Measurements from ENCODE around the gene WDCP.

WDCP gene

DNA sequence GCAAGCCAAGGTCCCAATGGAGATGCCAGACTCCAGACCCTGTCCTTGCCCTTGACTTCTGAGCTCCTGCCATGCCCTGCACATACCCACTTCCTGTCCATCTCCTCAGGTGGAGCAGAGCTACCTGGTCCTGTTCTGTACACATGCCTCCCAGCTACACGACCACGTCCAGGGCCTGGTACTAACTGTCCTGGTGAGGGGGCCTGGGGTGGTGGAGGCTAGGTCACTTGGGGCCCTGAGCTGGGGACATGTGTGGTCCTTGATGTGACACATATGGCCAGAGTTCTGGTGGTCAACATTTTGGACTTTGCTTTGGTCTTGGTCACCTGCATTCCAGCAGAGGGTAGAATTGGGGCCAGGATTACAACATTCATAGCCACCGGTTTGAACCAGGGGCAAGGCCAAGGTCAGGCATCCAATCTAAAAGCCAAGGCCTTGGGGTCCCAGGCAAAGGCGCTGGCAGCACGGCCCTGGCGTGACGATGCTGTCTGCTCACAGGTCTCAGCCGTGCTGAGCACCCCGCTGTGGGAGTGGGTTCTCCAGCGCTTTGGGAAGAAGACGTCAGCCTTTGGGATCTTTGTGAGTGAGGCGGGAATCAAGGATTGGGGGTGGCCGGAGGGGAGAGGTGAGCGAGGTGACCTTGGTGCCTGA is 24.7 kb downstream of the WDCP start:
- Histone ChIP-seq H3K4me1 (ENCODE audit: control insufficient read depth in 1 of 2, insufficient read depth in 1 of 2, low read depth in 1 of 2, low read length in 1 of 2) (no peaks in the 10 kb centered on the region), H3K36me3 (peaks cover 8% of the 10 kb centered on the region), H3K9me3 (no peaks in the 10 kb centered on the region), H3K27me3 (no peaks in the 10 kb centered on the region), H3K4me3 (ENCODE audit: low read depth in 1 of 2, low read length in 1 of 2) (no peak overlapping the region), H3K27ac (no peak overlapping the region)
- TF ChIP-seq, protein P1, sequence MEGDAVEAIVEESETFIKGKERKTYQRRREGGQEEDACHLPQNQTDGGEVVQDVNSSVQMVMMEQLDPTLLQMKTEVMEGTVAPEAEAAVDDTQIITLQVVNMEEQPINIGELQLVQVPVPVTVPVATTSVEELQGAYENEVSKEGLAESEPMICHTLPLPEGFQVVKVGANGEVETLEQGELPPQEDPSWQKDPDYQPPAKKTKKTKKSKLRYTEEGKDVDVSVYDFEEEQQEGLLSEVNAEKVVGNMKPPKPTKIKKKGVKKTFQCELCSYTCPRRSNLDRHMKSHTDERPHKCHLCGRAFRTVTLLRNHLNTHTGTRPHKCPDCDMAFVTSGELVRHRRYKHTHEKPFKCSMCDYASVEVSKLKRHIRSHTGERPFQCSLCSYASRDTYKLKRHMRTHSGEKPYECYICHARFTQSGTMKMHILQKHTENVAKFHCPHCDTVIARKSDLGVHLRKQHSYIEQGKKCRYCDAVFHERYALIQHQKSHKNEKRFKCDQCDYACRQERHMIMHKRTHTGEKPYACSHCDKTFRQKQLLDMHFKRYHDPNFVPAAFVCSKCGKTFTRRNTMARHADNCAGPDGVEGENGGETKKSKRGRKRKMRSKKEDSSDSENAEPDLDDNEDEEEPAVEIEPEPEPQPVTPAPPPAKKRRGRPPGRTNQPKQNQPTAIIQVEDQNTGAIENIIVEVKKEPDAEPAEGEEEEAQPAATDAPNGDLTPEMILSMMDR (IDR thresholded peaks at IDR 0.05) = no peak

DNA sequence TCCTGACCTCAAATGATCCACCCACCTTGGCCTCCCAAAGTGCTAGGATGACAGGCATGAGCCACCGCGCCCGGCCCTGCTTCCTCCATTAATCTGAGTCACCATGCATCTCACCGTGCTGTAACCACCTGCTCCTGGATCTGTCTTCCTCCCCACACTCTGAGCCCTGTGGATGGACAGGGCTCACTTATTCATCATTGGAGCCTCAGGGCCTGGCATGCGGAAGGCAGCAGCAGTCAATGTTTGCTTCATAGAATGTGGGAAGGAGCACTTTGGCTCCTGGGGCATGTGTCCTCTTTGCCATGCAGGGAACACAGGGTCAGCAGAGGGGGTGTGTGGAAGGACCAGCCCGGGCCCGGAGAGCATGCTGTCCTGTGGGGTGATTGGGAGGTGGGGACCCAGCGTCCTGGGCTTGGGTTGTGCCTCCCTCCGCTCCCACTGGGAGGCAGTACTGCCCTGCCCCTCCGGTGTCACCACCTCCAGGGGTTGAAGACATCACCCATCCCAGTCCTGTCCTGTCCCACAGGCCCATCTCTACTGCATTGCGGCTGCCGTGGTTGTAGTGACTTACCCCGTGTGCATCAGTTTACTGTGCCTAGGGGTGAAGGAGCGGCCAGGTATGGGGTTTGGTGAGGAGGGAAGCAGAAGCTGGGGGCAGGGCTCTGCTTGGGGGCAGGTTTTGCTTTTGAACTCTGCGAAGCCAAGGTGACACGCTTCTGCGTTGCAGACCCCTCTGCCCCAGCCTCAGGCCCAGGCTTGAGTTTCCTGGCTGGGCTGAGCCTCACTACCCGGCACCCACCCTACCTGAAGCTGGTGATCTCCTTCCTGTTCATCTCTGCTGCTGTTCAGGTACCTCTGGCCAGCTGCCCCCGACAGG is 25.8 kb downstream of the WDCP start:
- Histone ChIP-seq H3K4me1 (ENCODE audit: control insufficient read depth in 1 of 2, insufficient read depth in 1 of 2, low read depth in 1 of 2, low read length in 1 of 2) (no peaks in the 10 kb centered on the region), H3K27me3 (no peaks in the 10 kb centered on the region), H3K9me3 (no peaks in the 10 kb centered on the region), H3K27ac (no peak overlapping the region), H3K4me3 (ENCODE audit: low read depth in 1 of 2, low read length in 1 of 2) (no peak overlapping the region), H3K36me3 (peaks cover 8% of the 10 kb centered on the region)
- TF ChIP-seq, protein P1 (IDR thresholded peaks at IDR 0.05) = no peak

DNA sequence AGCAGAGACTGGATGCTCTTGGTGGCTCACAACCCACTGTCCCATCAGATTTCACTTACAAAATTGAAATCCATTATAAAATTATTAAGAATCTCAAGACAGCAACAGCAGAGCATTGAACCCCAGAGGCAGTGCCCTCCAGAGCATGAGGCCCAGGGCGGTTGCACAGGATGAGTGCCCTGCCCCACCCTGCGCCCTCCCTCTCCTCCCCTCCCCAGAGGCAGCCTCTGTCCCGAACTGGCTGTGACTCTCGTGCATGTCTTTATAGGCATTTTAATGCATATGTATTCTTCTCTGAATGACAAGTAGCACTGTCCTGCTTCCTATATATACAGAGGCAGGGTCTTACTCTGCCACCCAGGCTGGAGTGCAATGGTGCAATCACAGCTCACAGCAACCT is 26.9 kb downstream of the WDCP start:
- Histone ChIP-seq H3K36me3 (peaks cover 8% of the 10 kb centered on the region), H3K4me1 (ENCODE audit: control insufficient read depth in 1 of 2, insufficient read depth in 1 of 2, low read depth in 1 of 2, low read length in 1 of 2) (no peaks in the 10 kb centered on the region), H3K27ac (no peak overlapping the region), H3K9me3 (no peaks in the 10 kb centered on the region), H3K27me3 (no peaks in the 10 kb centered on the region), H3K4me3 (ENCODE audit: low read depth in 1 of 2, low read length in 1 of 2) (no peak overlapping the region)
- TF ChIP-seq, protein P1 (IDR thresholded peaks at IDR 0.05) = no peak

DNA sequence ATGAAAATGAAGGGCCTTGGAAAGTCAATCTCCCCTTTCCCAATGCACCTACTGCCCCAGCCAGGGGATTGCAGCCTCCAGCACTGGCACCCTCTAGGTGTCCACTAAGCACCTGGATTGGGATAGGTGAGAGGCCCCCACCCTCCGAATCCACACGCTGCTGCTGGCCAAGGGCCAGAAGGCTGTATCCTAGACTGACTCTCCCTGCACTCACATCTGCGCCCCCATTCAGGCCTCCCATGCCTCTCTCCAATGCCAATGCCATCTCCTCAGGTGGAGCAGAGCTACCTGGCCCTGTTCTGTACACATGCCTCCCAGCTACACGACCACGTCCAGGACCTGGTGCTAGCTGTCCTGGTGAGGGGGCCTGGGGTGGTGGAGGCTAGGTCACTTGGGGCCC is 27.5 kb downstream of the WDCP start:
- no peak overlapping the region for H3K27ac ChIP-seq
- TF ChIP-seq, protein P1 (IDR thresholded peaks at IDR 0.05) = no peak
- H3K9me3 ChIP-seq = no peaks in the 10 kb centered on the region
- no peaks in the 10 kb centered on the region for H3K27me3 ChIP-seq
- peaks cover 8% of the 10 kb centered on the region for H3K36me3 ChIP-seq
- H3K4me1 ChIP-seq (ENCODE audit: control insufficient read depth in 1 of 2, insufficient read depth in 1 of 2, low read depth in 1 of 2, low read length in 1 of 2) = no peaks in the 10 kb centered on the region
- H3K4me3 ChIP-seq (ENCODE audit: low read depth in 1 of 2, low read length in 1 of 2) = no peak overlapping the region

DNA sequence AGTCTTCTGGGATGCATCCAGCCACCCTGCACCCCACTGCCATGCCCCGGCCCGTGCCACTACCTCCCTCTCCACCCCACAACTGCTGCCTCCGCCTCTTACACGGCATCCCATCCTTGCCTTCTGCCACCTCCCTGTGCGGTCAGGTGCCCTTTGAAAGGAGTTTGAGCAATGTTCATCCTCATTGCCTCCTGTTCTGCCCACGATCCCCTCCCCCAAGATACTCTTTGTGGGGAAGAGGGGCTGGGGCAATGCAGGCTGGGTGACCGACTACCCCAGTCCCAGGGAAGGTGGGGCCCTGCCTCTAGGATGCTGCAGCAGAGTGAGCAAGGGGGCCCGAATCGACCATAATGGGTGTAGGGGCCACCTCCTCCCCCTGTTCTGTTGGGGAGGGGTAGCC is 28.9 kb downstream of the WDCP start:
- Histone ChIP-seq H3K27me3 (peaks cover 3% of the 10 kb centered on the region), H3K9me3 (no peaks in the 10 kb centered on the region), H3K4me3 (ENCODE audit: low read depth in 1 of 2, low read length in 1 of 2) (no peak overlapping the region), H3K27ac (no peak overlapping the region), H3K36me3 (peaks cover 7% of the 10 kb centered on the region), H3K4me1 (ENCODE audit: control insufficient read depth in 1 of 2, insufficient read depth in 1 of 2, low read depth in 1 of 2, low read length in 1 of 2) (no peaks in the 10 kb centered on the region)
- TF ChIP-seq, protein P1 (IDR thresholded peaks at IDR 0.05) = no peak
